ENCODE measurements around the gene TOPAZ1.

The TOPAZ1 gene

DNA sequence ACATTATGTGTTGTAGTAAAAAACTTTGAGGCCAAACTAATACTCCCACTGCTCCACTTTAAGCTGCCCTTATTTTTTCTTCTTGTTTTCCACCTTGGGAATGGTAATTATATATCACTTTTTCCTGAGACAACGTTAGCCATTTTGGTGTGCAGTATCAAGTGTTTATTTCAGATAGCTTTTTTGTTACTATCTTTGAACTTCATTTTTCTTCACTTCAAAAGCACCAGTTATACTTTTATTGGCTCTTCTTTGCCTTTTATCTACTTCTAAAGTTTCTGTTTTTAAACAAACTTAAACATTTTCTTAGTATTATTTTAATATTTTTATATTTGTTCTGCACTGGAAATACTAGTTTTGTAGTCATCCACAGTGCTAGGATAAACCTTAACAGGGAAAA, 6.5 kb downstream of the TOPAZ1 start:
- DNase-seq (ENCODE audit: low spot score): no peak

DNA sequence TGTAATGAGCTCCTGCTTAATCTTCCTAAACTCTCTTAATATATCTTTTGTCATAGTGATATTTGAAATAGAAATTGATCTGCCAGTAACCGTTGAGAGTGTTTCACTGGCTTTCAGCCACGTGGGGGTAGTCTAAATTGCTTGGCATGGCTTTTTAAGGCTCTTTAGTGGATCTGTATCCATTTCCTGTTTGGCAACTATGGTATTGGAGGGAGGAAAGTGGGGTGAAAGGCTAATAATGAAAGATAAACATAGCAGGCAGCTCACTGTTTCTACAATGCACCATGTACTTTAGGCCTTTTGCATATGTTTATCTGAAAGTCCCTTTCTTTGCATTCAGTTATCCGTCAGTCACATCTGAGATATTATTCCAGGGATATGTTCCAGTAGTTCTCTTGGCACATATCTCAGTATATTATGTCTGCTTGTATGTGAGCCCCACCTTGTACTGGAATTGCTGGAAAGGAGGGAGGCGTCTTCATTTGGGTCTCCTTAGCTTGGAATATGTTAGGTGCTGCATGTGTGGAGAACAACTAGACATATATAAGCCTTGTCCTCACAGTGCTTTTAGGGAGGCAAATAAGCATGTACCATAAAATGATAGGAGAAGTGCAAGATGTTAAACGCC, 10.8 kb downstream of the TOPAZ1 start:
- no peak for DNase-seq (ENCODE audit: low spot score)

DNA sequence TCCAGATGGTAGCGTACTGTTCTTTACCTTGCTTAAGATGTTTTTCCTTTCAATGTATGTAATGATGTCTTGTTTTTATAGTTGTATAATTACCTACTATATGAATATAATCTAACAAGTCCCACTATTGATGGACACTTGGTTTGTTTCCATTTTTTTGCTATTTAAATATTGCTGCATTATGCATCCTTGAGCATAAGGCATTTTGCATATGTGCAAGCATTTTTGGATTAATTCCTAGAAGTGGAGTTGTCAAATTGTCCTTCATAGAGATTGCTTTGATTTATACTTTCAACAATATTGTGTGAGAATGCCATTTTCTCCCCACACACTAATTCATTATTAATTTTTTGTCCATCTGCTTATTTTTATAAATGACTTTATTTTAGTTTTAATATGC, 17.7 kb downstream of the TOPAZ1 start:
- DNase-seq (ENCODE audit: low spot score): no peak

DNA sequence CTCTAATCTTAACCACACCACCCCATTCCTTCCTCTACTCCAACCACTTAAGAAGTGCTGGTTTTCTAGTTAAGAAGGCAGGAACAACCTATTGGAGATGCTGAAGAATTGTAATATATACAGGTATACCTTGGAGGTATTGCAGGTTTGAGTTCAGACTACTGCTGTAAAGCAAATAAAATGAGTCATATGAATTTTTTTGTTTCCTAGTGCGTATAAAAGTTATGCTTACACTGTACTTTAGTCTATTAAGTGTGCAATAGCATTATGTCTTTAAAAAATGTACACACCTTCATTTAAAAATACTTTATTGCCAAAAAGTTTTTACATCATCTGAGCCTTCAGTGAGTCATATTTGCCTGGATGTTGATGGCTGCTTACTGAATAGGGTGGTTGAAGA, 22.5 kb downstream of the TOPAZ1 start:
- DNase-seq (ENCODE audit: low spot score): no peak

DNA sequence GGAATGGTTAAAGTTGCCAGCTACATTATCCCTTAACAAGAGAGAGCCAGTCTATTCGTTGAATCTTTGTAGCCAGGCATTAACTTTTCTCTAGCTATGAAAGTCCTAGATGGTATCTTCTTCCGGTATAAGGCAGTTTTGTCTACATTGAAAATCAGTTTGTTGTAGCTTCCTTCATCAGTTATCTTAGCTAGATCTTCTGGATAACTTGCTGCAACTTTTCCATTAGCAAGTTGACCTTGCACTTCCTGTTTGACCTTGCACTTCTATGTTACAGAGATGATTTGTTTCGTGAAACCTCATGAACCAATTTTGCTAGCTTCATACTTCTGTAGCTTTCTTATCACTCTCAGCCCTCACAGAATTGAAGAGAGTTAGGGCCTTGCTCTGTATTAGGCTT, 24.1 kb downstream of the TOPAZ1 start:
- no peak for DNase-seq (ENCODE audit: low spot score)

DNA sequence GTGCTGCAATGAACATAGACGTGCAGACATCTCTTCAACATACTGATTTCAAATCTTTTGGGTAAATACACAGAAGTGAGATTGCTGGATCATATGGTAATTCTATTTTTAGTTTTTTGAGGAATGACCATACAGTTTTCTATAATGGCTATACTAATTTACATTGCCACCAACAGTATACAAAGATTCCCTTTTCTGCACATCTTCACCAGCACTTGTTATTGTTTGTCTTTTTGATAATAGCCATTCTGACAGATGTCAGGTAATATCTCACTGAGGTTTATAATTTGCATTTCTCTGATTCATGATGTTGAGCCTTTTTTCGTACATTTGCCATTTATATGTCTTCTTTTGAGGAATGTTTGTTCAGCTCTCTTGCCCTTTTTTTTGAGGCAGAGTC, 30.5 kb downstream of the TOPAZ1 start:
- no peak for DNase-seq (ENCODE audit: low spot score)

DNA sequence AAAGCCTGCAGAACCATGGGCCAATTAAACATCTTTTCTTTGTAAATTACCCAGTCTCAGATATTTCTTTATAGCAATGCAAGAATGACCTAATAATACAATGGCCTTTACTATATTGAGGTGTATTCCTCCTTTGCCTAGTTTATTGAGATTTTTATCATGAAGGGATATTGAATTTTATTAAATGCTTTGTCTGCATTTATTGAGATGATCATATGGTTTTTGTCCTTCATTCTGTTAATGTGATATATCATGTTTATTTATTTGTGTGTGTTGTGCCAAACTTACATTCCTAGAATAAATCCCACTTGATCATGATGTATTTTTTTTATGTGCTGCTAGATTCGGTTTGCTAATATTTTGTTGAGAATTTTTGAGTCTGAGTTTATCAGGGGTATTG, 36.2 kb downstream of the TOPAZ1 start:
- DNase-seq (ENCODE audit: low spot score): no peak

DNA sequence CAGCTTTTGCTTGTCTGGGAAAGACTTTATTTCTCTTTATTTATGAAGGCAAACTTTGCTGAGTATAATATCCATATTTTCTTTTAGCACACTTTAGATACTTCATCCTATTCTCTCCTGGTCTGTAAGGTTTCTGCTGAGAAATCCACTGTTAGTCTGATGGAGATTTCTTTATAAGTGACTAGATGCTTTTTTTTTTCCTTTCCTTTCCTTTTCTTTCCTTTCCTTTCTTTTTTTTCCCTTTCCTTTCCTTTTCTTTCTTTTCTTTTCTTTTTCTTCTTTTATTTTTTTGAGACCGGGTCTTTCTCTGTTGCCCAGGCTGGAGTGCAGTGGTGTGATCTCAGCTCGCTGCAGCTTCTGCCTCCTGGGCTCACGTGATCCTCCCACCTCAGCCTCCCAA, 38.4 kb downstream of the TOPAZ1 start:
- DNase-seq (ENCODE audit: low spot score): no peak

DNA sequence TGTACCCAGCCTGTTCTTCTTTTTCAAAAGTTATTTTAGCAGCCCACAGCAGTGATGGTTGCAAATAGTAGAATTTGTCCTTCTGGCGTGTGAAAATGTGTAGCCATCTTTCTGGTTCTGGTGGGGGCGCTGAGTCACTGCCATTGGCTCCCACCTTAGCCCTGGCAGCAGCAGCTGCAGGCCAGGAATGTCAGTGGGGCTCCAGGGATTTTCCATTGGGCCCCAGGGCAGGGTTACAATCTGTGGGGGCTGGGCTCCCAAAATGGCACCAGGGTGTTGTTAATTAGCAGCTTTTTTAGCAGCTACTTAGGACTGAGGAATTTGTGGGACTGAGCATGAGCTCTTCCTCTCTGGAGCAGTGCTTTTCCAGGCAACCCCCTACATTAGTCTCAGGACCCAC, 38.9 kb downstream of the TOPAZ1 start:
- DNase-seq (ENCODE audit: low spot score): no peak

DNA sequence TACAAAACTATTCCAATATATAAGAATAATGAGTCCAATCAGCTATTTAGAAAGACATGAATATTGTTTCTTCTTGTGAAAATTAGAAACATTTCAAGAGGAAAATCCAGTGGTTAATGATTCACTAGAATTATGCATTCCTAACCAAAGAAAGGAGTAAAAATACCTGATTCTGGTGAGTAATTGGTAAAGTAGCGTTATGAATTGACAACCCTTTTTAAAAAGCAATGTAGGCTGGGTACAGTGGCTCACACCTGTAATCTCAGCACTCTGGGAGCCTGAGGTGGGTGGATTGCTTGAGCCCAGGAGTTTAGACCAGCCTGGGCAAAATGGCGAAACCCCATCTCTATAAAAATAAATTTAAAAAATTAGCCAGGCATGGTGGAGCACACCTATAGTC, 43.3 kb downstream of the TOPAZ1 start:
- DNase-seq (ENCODE audit: low spot score): no peak

DNA sequence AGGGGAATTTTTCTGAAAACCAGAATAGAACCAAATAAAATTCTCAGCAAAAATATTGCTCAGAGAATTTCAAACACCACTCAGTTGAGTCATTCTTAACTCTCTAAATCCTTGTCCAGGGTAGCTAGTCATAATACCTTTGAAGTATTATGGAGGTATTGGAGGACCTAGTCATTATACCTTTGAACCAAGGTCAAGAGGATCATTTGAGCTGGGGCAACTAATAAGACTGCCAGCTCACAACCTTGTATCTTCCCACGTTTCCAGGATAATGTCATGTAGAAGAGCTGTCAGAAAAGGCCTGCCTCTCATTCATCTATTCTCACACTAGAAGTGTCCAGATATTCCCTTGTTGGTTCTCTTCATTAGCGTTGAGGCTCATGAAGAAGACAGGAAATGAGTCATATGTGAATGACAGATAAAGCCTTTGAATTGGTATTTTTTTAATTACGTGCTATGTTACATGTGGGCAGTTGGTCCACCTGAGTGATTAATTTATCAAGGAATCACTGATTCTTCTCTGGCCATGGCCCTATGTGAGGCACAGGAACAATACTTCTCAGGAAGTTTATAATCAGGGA, 48.3 kb downstream of the TOPAZ1 start:
- no peak for DNase-seq (ENCODE audit: low spot score)

DNA sequence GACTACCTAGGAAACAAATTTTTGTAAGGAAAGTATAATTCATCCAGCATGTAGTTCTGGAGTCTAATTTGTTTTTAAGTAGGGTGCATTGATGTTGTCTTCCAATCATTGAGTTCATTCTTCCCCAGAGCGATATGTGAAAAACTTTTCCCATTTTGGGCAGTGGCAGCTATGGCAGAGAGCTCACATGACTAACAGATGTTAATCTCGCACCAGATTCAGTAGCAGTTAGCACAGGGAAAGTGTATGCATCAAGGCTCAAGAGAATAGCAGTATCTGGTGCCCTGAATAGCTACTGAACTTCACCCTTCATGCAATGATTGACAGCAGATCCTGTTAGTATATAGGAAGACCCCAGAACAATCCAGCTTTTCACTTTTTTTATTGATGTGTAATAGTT, 50.6 kb downstream of the TOPAZ1 start:
- no peak for DNase-seq (ENCODE audit: low spot score)

DNA sequence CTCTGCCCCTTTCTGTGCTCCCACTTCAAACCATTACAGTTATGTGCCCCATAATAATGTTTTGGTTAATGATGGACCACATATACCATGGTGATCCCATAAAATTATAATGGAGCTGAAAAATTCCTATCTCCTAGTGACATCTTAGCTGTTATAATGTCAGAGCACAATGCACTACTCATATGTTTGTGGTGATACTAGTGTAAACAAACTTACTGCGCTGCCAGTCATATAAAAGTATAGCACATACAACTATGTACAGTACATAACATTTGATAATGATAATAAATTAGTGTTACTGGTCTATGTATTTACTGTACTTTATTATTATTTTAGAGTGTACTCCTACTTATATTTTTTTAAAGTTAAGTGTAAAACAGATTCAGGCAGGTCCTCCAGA, 51.3 kb downstream of the TOPAZ1 start:
- DNase-seq (ENCODE audit: low spot score): no peak

DNA sequence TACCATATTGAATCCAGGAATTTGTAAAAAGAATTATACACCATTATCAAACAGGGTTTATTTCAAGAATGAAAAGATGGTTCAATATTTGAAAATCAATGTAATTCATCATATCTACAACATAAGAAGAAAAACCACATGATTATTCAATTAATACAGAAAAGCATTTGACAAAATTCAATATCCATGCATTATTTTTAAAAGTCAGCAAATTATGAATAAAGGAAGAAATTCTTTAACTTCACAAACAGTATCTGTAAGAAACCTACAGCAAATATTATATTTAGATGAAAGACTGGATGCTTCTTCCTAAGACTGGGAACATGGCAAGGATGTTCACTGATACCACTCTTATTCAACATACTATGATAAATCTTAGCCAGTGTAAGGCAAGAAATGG, 55.6 kb downstream of the TOPAZ1 start:
- DNase-seq (ENCODE audit: low spot score): no peak

DNA sequence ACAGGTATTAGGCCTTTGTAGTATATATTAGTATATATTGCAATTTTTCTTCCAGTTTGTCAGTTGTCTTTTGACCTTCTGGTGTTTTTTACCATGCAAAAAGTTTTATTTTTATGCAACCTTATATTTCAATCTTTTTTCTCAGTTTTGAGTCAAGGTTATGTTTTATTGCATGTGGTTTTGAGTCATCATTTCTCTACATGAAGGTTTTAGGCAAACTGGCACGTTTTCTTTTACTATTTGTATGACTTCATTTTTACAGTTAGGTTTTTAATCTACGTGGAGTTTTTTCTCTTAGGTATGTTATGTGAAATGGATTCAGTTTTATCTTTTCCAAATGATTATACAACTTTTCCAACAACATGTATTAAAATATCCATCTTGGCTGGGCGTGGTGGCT, 60.1 kb downstream of the TOPAZ1 start:
- DNase-seq (ENCODE audit: low spot score): no peak

DNA sequence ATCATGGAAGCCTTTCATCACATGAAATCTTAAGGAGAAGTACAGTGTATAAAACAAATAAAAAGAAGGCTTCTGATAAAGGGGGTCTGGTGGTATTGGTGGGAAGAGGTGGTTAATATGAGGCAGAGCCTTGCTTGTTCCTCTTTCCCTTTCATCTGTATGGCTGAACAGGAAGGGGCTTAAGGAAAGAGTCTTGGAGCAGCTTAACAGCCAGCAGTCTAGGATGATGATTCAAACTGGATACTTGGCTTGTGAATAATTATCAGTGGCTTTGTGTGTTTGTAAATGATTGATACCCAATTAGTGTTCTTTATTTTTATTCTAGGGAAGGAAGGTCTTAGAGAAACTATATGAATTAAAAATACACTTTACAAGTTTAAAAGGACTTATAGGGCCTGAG, 67.8 kb downstream of the TOPAZ1 start:
- no peak for DNase-seq (ENCODE audit: low spot score)

DNA sequence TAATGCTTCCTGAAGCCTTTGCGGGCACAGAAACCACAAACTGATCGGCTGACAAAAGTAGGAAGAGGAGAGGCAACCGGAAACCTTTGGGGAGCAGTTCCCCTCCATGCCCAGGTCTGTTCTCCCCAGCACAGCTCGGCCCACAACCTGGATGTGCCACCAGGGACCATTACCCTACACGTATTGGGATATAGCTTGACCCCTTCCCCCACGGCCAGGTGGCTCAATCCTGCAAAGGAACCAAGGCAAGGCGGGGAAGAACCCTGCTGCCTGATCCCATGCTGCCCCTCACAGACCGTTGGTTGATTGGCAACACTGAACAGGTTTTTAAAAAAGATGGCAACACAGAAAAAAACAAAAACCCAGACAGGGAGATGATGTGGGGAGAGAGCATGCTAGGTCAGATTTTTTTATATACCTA, 77.2 kb downstream of the TOPAZ1 start:
- DNase-seq (ENCODE audit: low spot score): no peak

DNA sequence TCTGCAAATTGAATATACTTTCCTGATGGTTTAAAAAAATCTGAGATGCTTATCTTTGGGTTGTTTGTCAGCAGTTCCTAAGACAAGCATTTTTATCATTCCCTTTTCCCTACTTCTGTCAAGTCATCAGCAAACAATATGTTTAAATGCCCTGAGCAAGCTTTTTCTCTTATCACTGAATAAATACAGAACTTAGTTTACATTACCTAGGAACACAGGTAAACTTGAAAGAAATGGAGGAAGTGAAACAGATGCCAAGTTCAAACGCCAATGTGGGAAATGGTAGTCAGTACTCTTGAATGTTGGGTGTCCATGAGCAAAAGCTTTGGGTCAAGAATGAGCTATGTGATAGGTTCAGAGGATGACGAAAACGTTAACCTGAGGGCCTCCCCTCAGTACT, 79.6 kb downstream of the TOPAZ1 start:
- DNase-seq (ENCODE audit: low spot score): no peak

DNA sequence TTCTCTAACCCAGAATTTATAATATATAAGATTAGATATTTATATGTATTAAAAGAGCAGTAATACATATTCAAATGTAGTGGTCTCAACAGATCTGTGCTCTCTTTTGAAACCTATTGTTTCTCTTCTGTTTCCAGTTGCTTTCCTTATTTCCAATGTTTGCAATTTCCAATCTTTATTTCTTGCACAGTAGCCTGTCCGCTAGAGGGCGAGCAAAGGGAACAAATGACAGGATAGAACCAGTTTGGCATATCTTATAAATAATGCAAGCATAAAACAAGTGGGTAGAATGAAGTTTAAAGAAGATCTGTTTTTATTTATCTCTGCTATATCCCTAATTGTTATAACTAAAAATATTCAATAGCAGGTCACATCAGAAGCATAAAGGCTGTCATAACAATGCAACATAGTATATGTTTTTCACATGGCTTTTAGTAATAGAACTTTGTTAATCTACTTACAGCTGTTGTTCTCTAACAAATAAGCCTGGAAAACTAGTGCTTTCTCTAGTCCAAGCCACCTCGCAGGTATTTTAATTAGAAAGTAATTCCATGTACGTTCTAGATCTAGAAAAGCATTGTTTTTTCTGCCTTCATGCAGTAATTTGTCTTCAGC, 81.8 kb downstream of the TOPAZ1 start:
- no peak for DNase-seq (ENCODE audit: low spot score)

DNA sequence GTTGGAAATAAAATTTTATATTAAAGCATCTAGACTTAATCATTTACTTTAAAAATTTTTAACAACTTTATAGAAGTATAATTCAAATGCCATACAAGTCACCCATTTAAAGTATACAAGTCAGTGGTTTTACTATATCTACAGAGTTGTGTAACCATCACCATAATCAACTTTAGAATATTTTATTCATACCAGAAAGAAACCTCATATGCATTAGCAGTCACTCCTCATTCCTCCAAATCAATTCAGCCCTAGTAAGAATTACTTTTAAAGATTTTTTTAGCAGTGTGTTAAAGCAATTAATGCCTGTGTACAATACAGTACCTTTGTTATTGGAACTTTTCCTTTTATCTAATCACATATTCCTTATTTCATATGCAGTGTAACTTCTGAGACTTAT, 82.9 kb downstream of the TOPAZ1 start:
- no peak for DNase-seq (ENCODE audit: low spot score)

DNA sequence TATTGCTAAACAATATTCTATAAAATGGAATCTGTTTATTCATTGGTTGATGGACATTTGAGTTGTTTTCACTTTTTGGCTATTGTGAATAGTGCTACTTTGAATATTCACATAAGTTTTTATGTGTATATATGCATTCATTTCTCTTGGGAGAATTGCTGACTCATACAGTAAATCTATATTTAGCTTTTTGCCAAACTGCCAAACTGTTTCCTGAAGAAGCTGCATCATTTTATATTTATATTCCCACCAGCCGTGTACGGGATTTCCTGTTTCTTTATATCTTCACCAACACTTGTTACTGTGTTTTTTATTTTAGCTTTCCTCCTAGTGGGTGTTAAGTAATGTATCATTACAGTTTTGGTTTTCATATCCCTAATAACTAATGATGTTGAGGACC, 84.3 kb downstream of the TOPAZ1 start:
- no peak for DNase-seq (ENCODE audit: low spot score)

DNA sequence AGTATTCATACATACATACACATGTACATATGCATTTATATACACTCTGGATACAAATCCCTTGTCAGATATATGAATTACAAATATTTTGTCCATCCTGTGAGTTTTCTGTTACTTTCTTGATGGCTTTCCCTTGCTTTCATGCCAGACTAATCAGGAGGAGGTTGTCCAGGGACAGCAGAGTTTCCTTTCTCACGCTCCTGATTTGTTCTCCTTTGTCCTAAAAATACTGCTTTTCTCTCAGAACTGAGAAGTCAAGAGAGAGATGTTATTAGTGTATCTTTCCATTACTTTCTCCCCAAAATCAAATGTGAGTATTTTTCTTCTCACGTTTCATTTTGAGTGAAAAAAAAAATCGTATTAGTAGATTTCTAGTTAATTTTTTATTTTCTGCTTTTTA, 84.8 kb downstream of the TOPAZ1 start:
- no peak for DNase-seq (ENCODE audit: low spot score)

DNA sequence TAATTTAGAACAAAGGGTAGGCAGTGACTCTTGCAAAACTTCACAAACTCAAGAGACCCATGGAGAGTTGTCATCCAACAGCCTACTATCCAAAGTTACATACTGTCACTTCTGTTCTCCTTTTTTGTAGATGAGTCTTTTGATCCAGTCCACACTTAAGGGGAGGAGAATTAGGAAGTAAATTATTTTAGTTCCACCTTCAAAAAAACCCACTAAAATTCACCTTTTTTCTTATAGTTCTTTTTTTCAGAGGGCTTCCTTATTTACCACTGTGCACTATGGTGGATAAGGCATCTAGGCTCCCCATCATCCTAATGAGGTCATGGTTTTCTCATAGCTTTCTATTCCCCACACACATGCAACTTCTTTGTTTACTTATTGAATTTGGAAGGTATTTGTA, 88.3 kb downstream of the TOPAZ1 start:
- no peak for DNase-seq (ENCODE audit: low spot score)

DNA sequence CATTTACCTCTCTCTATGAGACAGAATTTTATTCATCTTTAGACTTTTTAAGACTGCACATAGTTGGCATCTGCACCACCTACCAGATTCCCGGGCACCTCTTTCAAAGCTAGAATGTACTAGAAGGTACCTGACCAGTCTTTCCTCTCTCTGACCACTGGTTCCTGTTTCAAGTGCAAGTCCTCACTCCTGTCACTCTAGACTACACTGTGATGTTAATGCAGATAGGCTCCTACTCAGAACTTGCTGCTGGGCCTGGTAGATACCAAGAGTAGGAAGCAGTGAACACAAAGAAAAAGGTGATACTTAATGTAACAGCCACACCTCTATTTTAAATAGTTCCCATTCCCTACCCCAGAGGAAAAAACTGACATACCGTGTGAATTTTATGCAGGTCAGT, 88.8 kb downstream of the TOPAZ1 start:
- DNase-seq (ENCODE audit: low spot score): no peak
